Activated CD8-positive, alpha-beta T cell treated with anti-CD3 and anti-CD28 coated beads for 36 hours (primary cell): ENCODE data around the gene TCF19. TPM values are rescaled to one million over a fixed set of nuclear protein-coding genes. Genes with fewer than 3 reads are reported as not detected.

Source experiments
- ATAC-seq: fragments of 200-7000 bp; cut with Tn5 transposase; one replicate; pipeline ENCODE4 v1.10.0; 2021; ENCODE audit warnings: mild to moderate bottlenecking, moderate library complexity
- CTCF ChIA-PET: fragments of 350-600 bp; sonication (Branson Sonifier 250); formaldehyde crosslinking; loops from one replicate; lab custom pipeline; 2021; ENCODE audit warnings: antibody characterized with exemption; lab: Charles Lee
- POLR2A ChIA-PET: fragments of 350-600 bp; sonication (Branson Sonifier 250); formaldehyde crosslinking; loops from one replicate; lab custom pipeline; 2021; ENCODE audit warnings: antibody characterized with exemption; lab: Charles Lee
- DNase-seq: peaks from one replicate; pipeline ENCODE4 v3.0.0-alpha.2; 2020
- H3K27ac Mint-ChIP-seq: one replicate; pipeline ENCODE4 v1.8.0; 2021; ENCODE audit warnings: mild to moderate bottlenecking, mixed read lengths
- H3K27me3 Mint-ChIP-seq: one replicate; pipeline ENCODE4 v1.8.0; 2021; ENCODE audit warnings: mixed read lengths
- H3K36me3 Mint-ChIP-seq: one replicate; pipeline ENCODE4 v1.8.0; 2021; ENCODE audit warnings: low read depth, mixed read lengths
- H3K4me1 Mint-ChIP-seq: one replicate; pipeline ENCODE4 v1.8.0; 2021; ENCODE audit warnings: low read depth, mixed read lengths
- H3K4me3 Mint-ChIP-seq: one replicate; pipeline ENCODE4 v1.8.0; 2021; ENCODE audit warnings: mild to moderate bottlenecking, moderate library complexity, mixed read lengths
- H3K9me3 Mint-ChIP-seq: one replicate; pipeline ENCODE4 v1.8.0; 2021; ENCODE audit warnings: mixed read lengths
- intact Hi-C: fragments of 100-400 bp; cut with micrococcal nuclease; formaldehyde crosslinking; loops from one replicate; pipeline ENCODE4 v1.10.0; 2022
- total RNA-seq, 2 experiments: library from RNA; stranded (reverse); gene quantifications; one replicate each; pipeline ENCODE4 v1.2.3, GENCODE V29; 2021
- TF ChIP-seq, protein P1 (sequence below): fragments of 200-600 bp; IDR thresholded peaks from one replicate; pipeline ENCODE4 v1.8.0; 2022; ENCODE audit warnings: antibody characterized with exemption, mild to moderate bottlenecking

Gene TCF19
- total RNA-seq, 2 experiments from 2014 or later, result 91.9 to 92.9 TPM

- Mint-ChIP-seq H3K27ac (no peak overlapping the region), H3K27me3 (no peaks in the 10 kb centered on the region), H3K4me1 (no peaks in the 10 kb centered on the region), H3K4me3 (no peak overlapping the region), H3K9me3 (no peaks in the 10 kb centered on the region), H3K36me3 (no peaks in the 10 kb centered on the region)
- POLR2A ChIA-PET, result no interaction called here
- intact Hi-C loops, result no loop called here
- DNase-seq (no peak), ATAC-seq (no peak)
- CTCF ChIA-PET, result interaction anchor here (2.0 kb wide), 1 partner anchor 253 kb away, joined by 5 read pairs; no protein-coding TSS in a partner anchor
- TF ChIP-seq, protein P1, sequence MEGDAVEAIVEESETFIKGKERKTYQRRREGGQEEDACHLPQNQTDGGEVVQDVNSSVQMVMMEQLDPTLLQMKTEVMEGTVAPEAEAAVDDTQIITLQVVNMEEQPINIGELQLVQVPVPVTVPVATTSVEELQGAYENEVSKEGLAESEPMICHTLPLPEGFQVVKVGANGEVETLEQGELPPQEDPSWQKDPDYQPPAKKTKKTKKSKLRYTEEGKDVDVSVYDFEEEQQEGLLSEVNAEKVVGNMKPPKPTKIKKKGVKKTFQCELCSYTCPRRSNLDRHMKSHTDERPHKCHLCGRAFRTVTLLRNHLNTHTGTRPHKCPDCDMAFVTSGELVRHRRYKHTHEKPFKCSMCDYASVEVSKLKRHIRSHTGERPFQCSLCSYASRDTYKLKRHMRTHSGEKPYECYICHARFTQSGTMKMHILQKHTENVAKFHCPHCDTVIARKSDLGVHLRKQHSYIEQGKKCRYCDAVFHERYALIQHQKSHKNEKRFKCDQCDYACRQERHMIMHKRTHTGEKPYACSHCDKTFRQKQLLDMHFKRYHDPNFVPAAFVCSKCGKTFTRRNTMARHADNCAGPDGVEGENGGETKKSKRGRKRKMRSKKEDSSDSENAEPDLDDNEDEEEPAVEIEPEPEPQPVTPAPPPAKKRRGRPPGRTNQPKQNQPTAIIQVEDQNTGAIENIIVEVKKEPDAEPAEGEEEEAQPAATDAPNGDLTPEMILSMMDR, result no peak
Observed at GRCh38 chr6:31113861-31114540, 44.4 kb upstream of the TCF19 start.

GRCh38 chr6:31114541-31114878, 43.9 kb upstream of the TCF19 start, which contains the start of gene PSORS1C1:
TSS of gene PSORS1C1 (plus strand) at chr6:31114800. CDS start at chr6:31129633, 14,833 bp downstream.
- intact Hi-C loops, result no loop called here
- DNase-seq, result no peak
- TF ChIP-seq, protein P1, result no peak
- no peak within 1 kb of the TSS for H3K27ac Mint-ChIP-seq
- CTCF ChIA-PET, result no interaction called here
- no peak for ATAC-seq
- no peaks in the 10 kb centered on the region for H3K4me1 Mint-ChIP-seq
- no peaks in the 10 kb centered on the region for H3K27me3 Mint-ChIP-seq
- H3K9me3 Mint-ChIP-seq, result no peaks in the 10 kb centered on the region
- POLR2A ChIA-PET, result no interaction called here
- no peak within 1 kb of the TSS for H3K4me3 Mint-ChIP-seq
- no peaks in the 10 kb centered on the region for H3K36me3 Mint-ChIP-seq

GRCh38 chr6:31114970-31115849, 43.2 kb upstream of the TCF19 start:
- H3K27me3 Mint-ChIP-seq, result no peaks in the 10 kb centered on the region
- ChIA-PET CTCF (interaction anchor here (1.0 to 1.6 kb wide), 3 partner anchors 14 to 200 kb away, joined by 3 to 5 read pairs (median 4); no protein-coding TSS in a partner anchor), POLR2A (no interaction called here)
- ATAC-seq (no peak), DNase-seq (no peak)
- no peak overlapping the region for H3K4me3 Mint-ChIP-seq
- no peak overlapping the region for H3K27ac Mint-ChIP-seq
- intact Hi-C loops, result no loop called here
- TF ChIP-seq, protein P1, result no peak
- H3K4me1 Mint-ChIP-seq, result no peaks in the 10 kb centered on the region
- no peaks in the 10 kb centered on the region for H3K36me3 Mint-ChIP-seq
- H3K9me3 Mint-ChIP-seq, result no peaks in the 10 kb centered on the region

- TF ChIP-seq, protein P1, result no peak
- no peak overlapping the region for H3K4me3 Mint-ChIP-seq
- intact Hi-C loops, result no loop called here
- ChIA-PET POLR2A (no interaction called here), CTCF (interaction anchor here (1.0 to 1.6 kb wide), 5 partner anchors 13 to 201 kb away, joined by 3 to 5 read pairs (median 4); partner anchors contain the start of gene PSORS1C2)
- no peaks in the 10 kb centered on the region for H3K36me3 Mint-ChIP-seq
- no peaks in the 10 kb centered on the region for H3K9me3 Mint-ChIP-seq
- no peaks in the 10 kb centered on the region for H3K27me3 Mint-ChIP-seq
- DNase-seq (no peak), ATAC-seq (no peak)
- H3K4me1 Mint-ChIP-seq, result no peaks in the 10 kb centered on the region
- no peak overlapping the region for H3K27ac Mint-ChIP-seq
Observed at GRCh38 chr6:31115941-31116560, 42.3 kb upstream of the TCF19 start.
